ENCODE measurements around the gene HSD17B12. TPM values are rescaled to one million over a fixed set of nuclear protein-coding genes. Genes with fewer than 3 reads are reported as not detected.
"Not testable (repeated sequence)": the region's sequence is repeated elsewhere in the genome, so short reads cannot be mapped to it uniquely, and the experiment has no call there.

Gene HSD17B12
- total and polyA plus RNA-seq, 9 donors: 27.7 to 95.7 (median 57.3) TPM

- Histone ChIP-seq H3K36me3 (no peaks in the 10 kb centered on the region), H3K27ac (no peak overlapping the region), H3K4me1 (ENCODE audit: insufficient read depth) (no peaks in the 10 kb centered on the region), H3K9me3 (no peaks in the 10 kb centered on the region), H3K4me3 (no peak overlapping the region), H3K27me3 (no peaks in the 10 kb centered on the region)
- WGBS, 3 donors: 93 to 100% (median 96%) methylated on average over 1 of the region's 1 CpG
- intact Hi-C loops (cut with DNase I): no loop called here
- TF ChIP-seq EP300 (IDR thresholded peaks at IDR 0.05): no peak
- no peak for TF ChIP-seq CTCF (IDR thresholded peaks at IDR 0.05)
- TF ChIP-seq POLR2A (IDR thresholded peaks at IDR 0.05): no peak
- DNase-seq: no peak
These were observed 84.7 kb downstream of the HSD17B12 start for GRCh38 chr11:43765194-43765593.

- H3K27ac ChIP-seq; H3K27me3 ChIP-seq; H3K4me1 ChIP-seq (ENCODE audit: insufficient read depth); H3K36me3 ChIP-seq; DNase-seq; H3K9me3 ChIP-seq; intact Hi-C loops (cut with DNase I); H3K4me3 ChIP-seq: not testable (repeated sequence)
- WGBS, 3 donors: 95 to 97% (median 96%) methylated on average over 5 of the region's 5 CpGs
These were observed 88.1 kb downstream of the HSD17B12 start for GRCh38 chr11:43768654-43769053.

- Histone ChIP-seq H3K36me3 (no peaks in the 10 kb centered on the region), H3K4me3 (no peak overlapping the region), H3K4me1 (ENCODE audit: insufficient read depth) (no peaks in the 10 kb centered on the region), H3K9me3 (no peaks in the 10 kb centered on the region), H3K27me3 (no peaks in the 10 kb centered on the region), H3K27ac (no peak overlapping the region)
- DNase-seq: no peak
- no peak for TF ChIP-seq EP300 (IDR thresholded peaks at IDR 0.05)
- TF ChIP-seq POLR2A (IDR thresholded peaks at IDR 0.05): no peak
- TF ChIP-seq CTCF (IDR thresholded peaks at IDR 0.05): no peak
- 95 to 96% (median 95%) methylated on average over 3 of the region's 3 CpGs for WGBS, 3 donors
- intact Hi-C loops (cut with DNase I): no loop called here
These were observed 89.6 kb downstream of the HSD17B12 start for GRCh38 chr11:43770173-43770572.

GRCh38 chr11:43772733-43773132, 92.2 kb downstream of the HSD17B12 start:
- 94 to 97% (median 94%) methylated on average over 7 of the region's 7 CpGs for WGBS, 3 donors
- H3K27me3 ChIP-seq: no peaks in the 10 kb centered on the region
- no peaks in the 10 kb centered on the region for H3K4me1 ChIP-seq (ENCODE audit: insufficient read depth)
- intact Hi-C loops (cut with DNase I): no loop called here
- TF ChIP-seq CTCF (IDR thresholded peaks at IDR 0.05) (no peak), POLR2A (IDR thresholded peaks at IDR 0.05) (no peak), EP300 (IDR thresholded peaks at IDR 0.05) (no peak)
- no peak overlapping the region for H3K27ac ChIP-seq
- no peak overlapping the region for H3K4me3 ChIP-seq
- DNase-seq: no peak
- H3K36me3 ChIP-seq: no peaks in the 10 kb centered on the region
- no peaks in the 10 kb centered on the region for H3K9me3 ChIP-seq

DNA sequence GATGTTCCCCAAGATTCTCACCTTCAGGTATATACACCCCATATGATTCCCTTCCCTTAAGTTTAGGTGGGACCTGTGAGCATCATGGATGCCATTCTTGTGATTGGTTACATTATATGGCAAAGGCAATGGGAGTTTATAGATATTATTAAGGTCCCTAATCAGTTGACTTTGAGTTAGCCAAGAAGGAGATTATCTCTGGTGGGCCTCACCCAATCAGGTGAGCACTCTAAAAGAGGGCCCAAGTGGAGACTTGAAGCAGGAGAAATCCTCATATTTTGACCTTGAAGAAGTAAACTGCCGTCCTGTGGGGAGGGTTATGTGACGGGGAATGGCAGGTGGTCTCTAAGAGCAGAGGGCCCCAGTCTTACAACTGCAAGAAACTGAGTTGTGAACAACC, 94.2 kb downstream of the HSD17B12 start:
- 98 to 100% (median 98%) methylated on average over 2 of the region's 2 CpGs for WGBS, 3 donors
- H3K27me3 ChIP-seq: no peaks in the 10 kb centered on the region
- no peaks in the 10 kb centered on the region for H3K36me3 ChIP-seq
- H3K4me3 ChIP-seq: no peak overlapping the region
- intact Hi-C loops (cut with DNase I): no loop called here
- no peaks in the 10 kb centered on the region for H3K4me1 ChIP-seq (ENCODE audit: insufficient read depth)
- no peak overlapping the region for H3K27ac ChIP-seq
- TF ChIP-seq CTCF (IDR thresholded peaks at IDR 0.05) (no peak), POLR2A (IDR thresholded peaks at IDR 0.05) (no peak), EP300 (IDR thresholded peaks at IDR 0.05) (no peak)
- H3K9me3 ChIP-seq: no peaks in the 10 kb centered on the region
- DNase-seq: no peak

Data from ovary (tissue), 9 donors.